Measurements from ENCODE around the gene SHLD1.

The SHLD1 gene

GRCh38 chr20:5827861-5828260 lies 77.7 kb downstream of the SHLD1 start:
- Histone ChIP-seq H3K36me3 (ENCODE audit: control insufficient read depth in 5 of 5, insufficient read depth in 5 of 5, low read length in 5 of 5) (no peaks in the 10 kb centered on the region), H3K4me3 (ENCODE audit: low read depth in 1 of 5, low read length in 5 of 5) (no peak overlapping the region), H3K9ac (ENCODE audit: low read length in 5 of 5) (no peak overlapping the region), H3K27me3 (ENCODE audit: control insufficient read depth in 5 of 5, insufficient read depth in 4 of 5, low read length in 5 of 5) (no peaks in the 10 kb centered on the region), H3K27ac (ENCODE audit: low read depth, low read length) (no peak overlapping the region), H3K4me1 (ENCODE audit: control insufficient read depth in 5 of 5, insufficient read depth in 5 of 5, low read length in 5 of 5) (no peaks in the 10 kb centered on the region), H3K9me3 (ENCODE audit: control insufficient read depth in 5 of 5, low read length in 5 of 5) (no peaks in the 10 kb centered on the region)

- H3K27me3 ChIP-seq (ENCODE audit: control insufficient read depth in 5 of 5, insufficient read depth in 4 of 5, low read length in 5 of 5), result no peaks in the 10 kb centered on the region
- H3K27ac ChIP-seq (ENCODE audit: low read depth, low read length), result no peak overlapping the region
- no peak overlapping the region for H3K9ac ChIP-seq (ENCODE audit: low read length in 5 of 5)
- H3K4me3 ChIP-seq (ENCODE audit: low read depth in 1 of 5, low read length in 5 of 5), result no peak overlapping the region
- no peaks in the 10 kb centered on the region for H3K9me3 ChIP-seq (ENCODE audit: control insufficient read depth in 5 of 5, low read length in 5 of 5)
- H3K36me3 ChIP-seq (ENCODE audit: control insufficient read depth in 5 of 5, insufficient read depth in 5 of 5, low read length in 5 of 5), result no peaks in the 10 kb centered on the region
- no peaks in the 10 kb centered on the region for H3K4me1 ChIP-seq (ENCODE audit: control insufficient read depth in 5 of 5, insufficient read depth in 5 of 5, low read length in 5 of 5)
Observed at GRCh38 chr20:5829241-5829809, 79.1 kb downstream of the SHLD1 start.

- no peak overlapping the region for H3K9ac ChIP-seq (ENCODE audit: low read length in 5 of 5)
- H3K36me3 ChIP-seq (ENCODE audit: control insufficient read depth in 5 of 5, insufficient read depth in 5 of 5, low read length in 5 of 5), result no peaks in the 10 kb centered on the region
- no peaks in the 10 kb centered on the region for H3K9me3 ChIP-seq (ENCODE audit: control insufficient read depth in 5 of 5, low read length in 5 of 5)
- no peak overlapping the region for H3K4me3 ChIP-seq (ENCODE audit: low read depth in 1 of 5, low read length in 5 of 5)
- H3K27ac ChIP-seq (ENCODE audit: low read depth, low read length), result no peak overlapping the region
- H3K4me1 ChIP-seq (ENCODE audit: control insufficient read depth in 5 of 5, insufficient read depth in 5 of 5, low read length in 5 of 5), result peaks cover 0 to 16% (median 13%) of the 10 kb centered on the region in 5 donors
- H3K27me3 ChIP-seq (ENCODE audit: control insufficient read depth in 5 of 5, insufficient read depth in 4 of 5, low read length in 5 of 5), result no peaks in the 10 kb centered on the region
Observed at GRCh38 chr20:5831539-5832237, 81.5 kb downstream of the SHLD1 start.

- Histone ChIP-seq H3K9me3 (ENCODE audit: control insufficient read depth in 5 of 5, low read length in 5 of 5) (no peaks in the 10 kb centered on the region), H3K27ac (ENCODE audit: low read depth, low read length) (no peak overlapping the region), H3K27me3 (ENCODE audit: control insufficient read depth in 5 of 5, insufficient read depth in 4 of 5, low read length in 5 of 5) (no peaks in the 10 kb centered on the region), H3K9ac (ENCODE audit: low read length in 5 of 5) (no peak overlapping the region), H3K4me1 (ENCODE audit: control insufficient read depth in 5 of 5, insufficient read depth in 5 of 5, low read length in 5 of 5) (peaks cover 0 to 17% (median 13%) of the 10 kb centered on the region in 5 donors), H3K36me3 (ENCODE audit: control insufficient read depth in 5 of 5, insufficient read depth in 5 of 5, low read length in 5 of 5) (no peaks in the 10 kb centered on the region), H3K4me3 (ENCODE audit: low read depth in 1 of 5, low read length in 5 of 5) (no peak overlapping the region)
Observed at GRCh38 chr20:5833309-5833941, 83.2 kb downstream of the SHLD1 start.

GRCh38 chr20:5834436-5835005 lies 84.3 kb downstream of the SHLD1 start:
- Histone ChIP-seq H3K36me3 (ENCODE audit: control insufficient read depth in 5 of 5, insufficient read depth in 5 of 5, low read length in 5 of 5) (no peaks in the 10 kb centered on the region), H3K9me3 (ENCODE audit: control insufficient read depth in 5 of 5, low read length in 5 of 5) (no peaks in the 10 kb centered on the region), H3K4me1 (ENCODE audit: control insufficient read depth in 5 of 5, insufficient read depth in 5 of 5, low read length in 5 of 5) (peaks cover 0 to 17% (median 13%) of the 10 kb centered on the region in 5 donors), H3K9ac (ENCODE audit: low read length in 5 of 5) (no peak overlapping the region), H3K4me3 (ENCODE audit: low read depth in 1 of 5, low read length in 5 of 5) (no peak overlapping the region), H3K27me3 (ENCODE audit: control insufficient read depth in 5 of 5, insufficient read depth in 4 of 5, low read length in 5 of 5) (no peaks in the 10 kb centered on the region), H3K27ac (ENCODE audit: low read depth, low read length) (no peak overlapping the region)

GRCh38 chr20:5835321-5835821 lies 85.2 kb downstream of the SHLD1 start:
- Histone ChIP-seq H3K27me3 (ENCODE audit: control insufficient read depth in 5 of 5, insufficient read depth in 4 of 5, low read length in 5 of 5) (no peaks in the 10 kb centered on the region), H3K9ac (ENCODE audit: low read length in 5 of 5) (peak overlapping the region in 1 of 5 donors; percentile 40), H3K36me3 (ENCODE audit: control insufficient read depth in 5 of 5, insufficient read depth in 5 of 5, low read length in 5 of 5) (no peaks in the 10 kb centered on the region), H3K27ac (ENCODE audit: low read depth, low read length) (no peak overlapping the region), H3K9me3 (ENCODE audit: control insufficient read depth in 5 of 5, low read length in 5 of 5) (no peaks in the 10 kb centered on the region), H3K4me3 (ENCODE audit: low read depth in 1 of 5, low read length in 5 of 5) (no peak overlapping the region), H3K4me1 (ENCODE audit: control insufficient read depth in 5 of 5, insufficient read depth in 5 of 5, low read length in 5 of 5) (peaks cover 0 to 17% (median 13%) of the 10 kb centered on the region in 5 donors)

GRCh38 chr20:5835871-5836270 lies 85.7 kb downstream of the SHLD1 start:
- peaks cover 0 to 17% (median 13%) of the 10 kb centered on the region in 5 donors for H3K4me1 ChIP-seq (ENCODE audit: control insufficient read depth in 5 of 5, insufficient read depth in 5 of 5, low read length in 5 of 5)
- H3K9ac ChIP-seq (ENCODE audit: low read length in 5 of 5), result peak overlapping the region in 2 of 5 donors; percentile 39 to 40
- no peak overlapping the region for H3K4me3 ChIP-seq (ENCODE audit: low read depth in 1 of 5, low read length in 5 of 5)
- no peak overlapping the region for H3K27ac ChIP-seq (ENCODE audit: low read depth, low read length)
- H3K36me3 ChIP-seq (ENCODE audit: control insufficient read depth in 5 of 5, insufficient read depth in 5 of 5, low read length in 5 of 5), result no peaks in the 10 kb centered on the region
- H3K27me3 ChIP-seq (ENCODE audit: control insufficient read depth in 5 of 5, insufficient read depth in 4 of 5, low read length in 5 of 5), result no peaks in the 10 kb centered on the region
- H3K9me3 ChIP-seq (ENCODE audit: control insufficient read depth in 5 of 5, low read length in 5 of 5), result no peaks in the 10 kb centered on the region

GRCh38 chr20:5836569-5836968 lies 86.4 kb downstream of the SHLD1 start:
- Histone ChIP-seq H3K4me1 (ENCODE audit: control insufficient read depth in 5 of 5, insufficient read depth in 5 of 5, low read length in 5 of 5) (peaks cover 0 to 17% (median 13%) of the 10 kb centered on the region in 5 donors), H3K36me3 (ENCODE audit: control insufficient read depth in 5 of 5, insufficient read depth in 5 of 5, low read length in 5 of 5) (no peaks in the 10 kb centered on the region), H3K4me3 (ENCODE audit: low read depth in 1 of 5, low read length in 5 of 5) (no peak overlapping the region), H3K27me3 (ENCODE audit: control insufficient read depth in 5 of 5, insufficient read depth in 4 of 5, low read length in 5 of 5) (no peaks in the 10 kb centered on the region), H3K27ac (ENCODE audit: low read depth, low read length) (no peak overlapping the region), H3K9ac (ENCODE audit: low read length in 5 of 5) (no peak overlapping the region), H3K9me3 (ENCODE audit: control insufficient read depth in 5 of 5, low read length in 5 of 5) (no peaks in the 10 kb centered on the region)

- peaks cover 0 to 13% (median 8%) of the 10 kb centered on the region in 5 donors for H3K4me1 ChIP-seq (ENCODE audit: control insufficient read depth in 5 of 5, insufficient read depth in 5 of 5, low read length in 5 of 5)
- no peak overlapping the region for H3K9ac ChIP-seq (ENCODE audit: low read length in 5 of 5)
- no peaks in the 10 kb centered on the region for H3K9me3 ChIP-seq (ENCODE audit: control insufficient read depth in 5 of 5, low read length in 5 of 5)
- H3K4me3 ChIP-seq (ENCODE audit: low read depth in 1 of 5, low read length in 5 of 5), result no peak overlapping the region
- H3K36me3 ChIP-seq (ENCODE audit: control insufficient read depth in 5 of 5, insufficient read depth in 5 of 5, low read length in 5 of 5), result no peaks in the 10 kb centered on the region
- no peaks in the 10 kb centered on the region for H3K27me3 ChIP-seq (ENCODE audit: control insufficient read depth in 5 of 5, insufficient read depth in 4 of 5, low read length in 5 of 5)
- no peak overlapping the region for H3K27ac ChIP-seq (ENCODE audit: low read depth, low read length)
Observed at GRCh38 chr20:5840411-5841002, 90.3 kb downstream of the SHLD1 start.

All from subcutaneous abdominal adipose tissue (tissue), 5 donors.